GM13977 (cell line): ENCODE measurements around the gene SLC12A7.
"Not testable (repeated sequence)": the region's sequence is repeated elsewhere in the genome, so short reads cannot be mapped to it uniquely, and the experiment has no call there.

Source experiments
- DNase-seq: peaks from one replicate; pipeline ENCODE4 v3.0.0; 2012; ENCODE audit warnings: low spot score
- in situ Hi-C: fragments of 300-500 bp; cut with MboI; formaldehyde crosslinking; loops from one replicate; pipeline ENCODE4 v1.12.0; 2022; ENCODE audit warnings: low sequenced_read_pairs, low pct_unique_long_range_greater_than_20kb, mixed read lengths, inconsistent platforms; ENCODE audit not compliant: unreplicated experiment
- TF ChIP-seq, protein P1 (sequence below): IDR thresholded peaks from 2 replicates; pipeline ENCODE4 v1.5.1; 2012; ENCODE audit warnings: mild to moderate bottlenecking, control low read depth; ENCODE audit not compliant: insufficient read depth; ENCODE audit errors: extremely low read depth, missing control alignments

Gene SLC12A7

GRCh38 chr5:1100664-1101574 lies 10.9 kb downstream of the SLC12A7 start:
- in situ Hi-C loops: loop anchor here (25.0 kb wide), 1 partner anchor 164 kb away; no protein-coding TSS in a partner anchor
- TF ChIP-seq, protein P1, sequence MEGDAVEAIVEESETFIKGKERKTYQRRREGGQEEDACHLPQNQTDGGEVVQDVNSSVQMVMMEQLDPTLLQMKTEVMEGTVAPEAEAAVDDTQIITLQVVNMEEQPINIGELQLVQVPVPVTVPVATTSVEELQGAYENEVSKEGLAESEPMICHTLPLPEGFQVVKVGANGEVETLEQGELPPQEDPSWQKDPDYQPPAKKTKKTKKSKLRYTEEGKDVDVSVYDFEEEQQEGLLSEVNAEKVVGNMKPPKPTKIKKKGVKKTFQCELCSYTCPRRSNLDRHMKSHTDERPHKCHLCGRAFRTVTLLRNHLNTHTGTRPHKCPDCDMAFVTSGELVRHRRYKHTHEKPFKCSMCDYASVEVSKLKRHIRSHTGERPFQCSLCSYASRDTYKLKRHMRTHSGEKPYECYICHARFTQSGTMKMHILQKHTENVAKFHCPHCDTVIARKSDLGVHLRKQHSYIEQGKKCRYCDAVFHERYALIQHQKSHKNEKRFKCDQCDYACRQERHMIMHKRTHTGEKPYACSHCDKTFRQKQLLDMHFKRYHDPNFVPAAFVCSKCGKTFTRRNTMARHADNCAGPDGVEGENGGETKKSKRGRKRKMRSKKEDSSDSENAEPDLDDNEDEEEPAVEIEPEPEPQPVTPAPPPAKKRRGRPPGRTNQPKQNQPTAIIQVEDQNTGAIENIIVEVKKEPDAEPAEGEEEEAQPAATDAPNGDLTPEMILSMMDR: no peak
- DNase-seq: no peak

- TF ChIP-seq, protein P1: no peak
- in situ Hi-C loops: loop anchor here (25.0 kb wide), 1 partner anchor 163 kb away; no protein-coding TSS in a partner anchor
- no peak for DNase-seq
These were observed 11.8 kb downstream of the SLC12A7 start for GRCh38 chr5:1099926-1100663.

DNA sequence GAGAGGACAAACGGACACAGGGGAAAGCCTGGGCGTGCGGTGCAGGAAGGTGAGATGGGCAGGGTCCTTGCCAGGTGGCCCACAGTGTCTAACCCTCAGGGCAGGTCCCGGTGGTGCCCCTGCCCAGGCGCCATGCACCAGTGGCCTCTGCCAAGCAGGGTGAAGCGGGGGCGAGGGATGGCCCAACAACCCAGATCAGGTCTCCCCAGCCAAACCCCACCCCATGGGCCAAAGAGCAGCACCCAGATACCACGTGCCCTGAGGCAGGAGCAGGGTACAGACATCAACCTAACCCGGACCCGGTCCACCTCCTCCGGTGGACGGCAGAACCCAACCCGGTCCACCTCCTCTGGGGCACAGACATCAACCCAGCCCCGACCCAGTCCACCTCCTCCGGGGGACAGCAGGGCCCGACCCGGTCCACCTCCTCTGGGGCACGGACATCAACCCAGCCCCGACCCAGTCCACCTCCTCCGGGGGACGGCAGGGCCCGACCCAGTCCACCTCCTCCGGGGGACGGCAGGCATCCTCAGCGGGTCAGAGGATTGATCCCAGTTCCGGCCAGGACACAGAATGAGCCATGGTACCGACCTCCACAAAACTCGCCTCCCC lies 12.8 kb downstream of the SLC12A7 start:
- TF ChIP-seq, protein P1: no peak
- in situ Hi-C loops: no loop called here
- DNase-seq: no peak

GRCh38 chr5:1097988-1098385 lies 13.9 kb downstream of the SLC12A7 start:
- DNase-seq, in situ Hi-C loops: not testable (repeated sequence)

DNA sequence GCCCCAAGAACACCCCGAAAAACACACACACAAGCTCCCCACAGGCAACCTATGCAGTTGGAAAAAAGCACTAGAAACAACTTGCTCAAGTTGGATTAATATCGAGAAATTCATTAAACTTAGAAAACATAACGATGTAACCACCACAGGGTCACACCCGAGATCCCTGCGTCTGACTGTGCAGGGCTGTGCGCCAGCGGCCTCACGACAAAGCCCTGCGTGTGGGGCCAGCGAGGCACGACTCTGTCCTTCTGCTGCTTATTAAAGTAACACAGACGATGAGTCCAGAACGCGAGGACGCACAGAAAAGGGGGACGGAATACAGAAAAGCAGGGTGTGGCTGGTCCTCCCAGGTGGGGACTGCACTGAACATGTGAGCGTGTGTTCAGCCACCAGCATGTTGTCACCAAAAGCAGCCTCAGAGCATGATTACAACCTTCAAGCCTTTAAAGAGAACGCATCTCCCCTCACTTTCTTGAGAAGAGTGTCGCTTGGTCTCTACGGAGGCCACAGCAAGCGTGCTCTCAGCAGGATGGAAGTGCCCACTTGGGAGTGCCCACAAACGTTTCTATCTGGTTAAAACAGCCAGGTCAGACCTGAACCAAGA lies 14.4 kb downstream of the SLC12A7 start:
- in situ Hi-C loops: no loop called here
- no peak for DNase-seq
- TF ChIP-seq, protein P1: no peak

GRCh38 chr5:1096838-1097237 lies 15.0 kb downstream of the SLC12A7 start:
- in situ Hi-C loops: no loop called here
- TF ChIP-seq, protein P1: no peak
- DNase-seq: no peak
